NCI-H1436 (cell line): ENCODE measurements around the gene DDX51.

ENCODE experiments used
- DNase-seq: peaks from one replicate; lab custom pipeline; 2025; lab: John Stamatoyannopoulos, UW

DDX51 gene

GRCh38 chr12:132144115-132144809 lies at the start of gene DDX51, which contains the start of gene NOC4L:
TSS of gene DDX51 (minus strand) at chr12:132144319. CDS start at chr12:132144296, 23 bp downstream.
TSS of gene NOC4L (plus strand) at chr12:132144457. CDS start at chr12:132144489, 32 bp downstream.
- peak; percentile 90 for DNase-seq

- DNase-seq: no peak
Observed at GRCh38 chr12:132191715-132192553, 47.8 kb upstream of the DDX51 start.

GRCh38 chr12:132190834-132191500 lies 46.8 kb upstream of the DDX51 start:
- no peak for DNase-seq

GRCh38 chr12:132190012-132190755 lies 46.1 kb upstream of the DDX51 start:
- no peak for DNase-seq

- DNase-seq: peak; percentile 71
Observed at GRCh38 chr12:132189378-132190011, 45.4 kb upstream of the DDX51 start.

GRCh38 chr12:132188916-132189325 lies 44.8 kb upstream of the DDX51 start:
- no peak for DNase-seq

- DNase-seq: no peak
Observed at GRCh38 chr12:132188451-132188901, 44.4 kb upstream of the DDX51 start.

GRCh38 chr12:132187646-132188450 lies 43.7 kb upstream of the DDX51 start:
- DNase-seq: no peak

GRCh38 chr12:132186857-132187620 lies 42.9 kb upstream of the DDX51 start:
- DNase-seq: no peak

GRCh38 chr12:132186208-132186856 lies 42.2 kb upstream of the DDX51 start:
- DNase-seq: no peak

GRCh38 chr12:132185705-132186104 lies 41.6 kb upstream of the DDX51 start:
- DNase-seq: no peak

- DNase-seq: no peak
Observed at GRCh38 chr12:132182711-132183365, 38.7 kb upstream of the DDX51 start.

GRCh38 chr12:132182206-132182710 lies 38.1 kb upstream of the DDX51 start:
- no peak for DNase-seq

- no peak for DNase-seq
Observed at GRCh38 chr12:132181570-132182200, 37.6 kb upstream of the DDX51 start.

- DNase-seq: no peak
Observed at GRCh38 chr12:132180648-132181546, 36.8 kb upstream of the DDX51 start.

- DNase-seq: no peak
Observed at GRCh38 chr12:132179431-132180362, 35.6 kb upstream of the DDX51 start.
